Fibroblast of the aortic adventitia (primary cell): ENCODE data around the gene GNPTAB. TPM values are rescaled to one million over a fixed set of nuclear protein-coding genes. Genes with fewer than 3 reads are reported as not detected.

Experiments
- DNase-seq: peaks from one replicate; pipeline ENCODE4 v3.0.0-alpha.2; 2010; ENCODE audit warnings: low read depth
- H3K4me3 ChIP-seq: 2 replicates; pipeline ENCODE4 v1.5.1; 2011; ENCODE audit warnings: low read depth, mild to moderate bottlenecking, control low read depth, low read length, moderate library complexity
- CTCF ChIP-seq: IDR thresholded peaks from 2 replicates; pipeline ENCODE4 v1.5.1; 2011; ENCODE audit warnings: mild to moderate bottlenecking, low read length, control low read depth, inconsistent platforms; ENCODE audit not compliant: insufficient read depth
- total RNA-seq: library from RNA; depleted of rRNA; stranded (reverse); fragments of >200 nt; gene quantifications from 2 replicates; pipeline ENCODE4 v1.2.3, GENCODE V29; 2012; ENCODE audit warnings: low replicate concordance

GNPTAB gene
- total RNA-seq, 1 donor, result 31.5 TPM

DNA sequence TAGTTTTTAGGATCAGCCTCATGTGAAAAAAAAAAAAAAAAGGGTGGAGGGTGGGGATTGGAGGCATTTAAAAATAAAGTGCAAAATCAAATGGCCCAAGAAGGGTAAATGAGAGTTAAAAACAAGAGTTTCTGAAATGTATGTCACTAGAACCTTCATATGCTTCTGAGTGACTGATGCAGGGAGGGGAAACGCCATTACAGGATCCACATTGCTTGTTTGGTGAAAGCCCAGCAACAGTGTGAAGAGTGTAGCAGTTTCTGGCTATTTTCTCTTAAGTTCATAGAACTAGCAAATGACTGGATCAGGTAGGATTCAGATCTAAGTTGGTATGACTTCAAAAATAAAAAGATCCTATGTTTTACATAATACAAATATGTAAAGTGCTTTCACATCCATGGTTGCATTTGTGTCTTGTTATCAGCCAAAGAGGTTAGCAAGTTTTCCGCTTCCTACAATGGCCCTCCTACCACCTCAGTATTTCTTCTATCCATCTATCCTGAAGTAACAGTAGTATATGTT is 130.4 kb downstream of the GNPTAB start:
- DNase-seq, result no peak
- TF ChIP-seq CTCF, result no peak
- no peak overlapping the region for H3K4me3 ChIP-seq

- peak overlapping the region; percentile 93 for H3K4me3 ChIP-seq
- DNase-seq, result peak; percentile 25
- TF ChIP-seq CTCF, result peak; percentile 35
Measured at GRCh38 chr12:101698800-101699347, 131.9 kb downstream of the GNPTAB start.

DNA sequence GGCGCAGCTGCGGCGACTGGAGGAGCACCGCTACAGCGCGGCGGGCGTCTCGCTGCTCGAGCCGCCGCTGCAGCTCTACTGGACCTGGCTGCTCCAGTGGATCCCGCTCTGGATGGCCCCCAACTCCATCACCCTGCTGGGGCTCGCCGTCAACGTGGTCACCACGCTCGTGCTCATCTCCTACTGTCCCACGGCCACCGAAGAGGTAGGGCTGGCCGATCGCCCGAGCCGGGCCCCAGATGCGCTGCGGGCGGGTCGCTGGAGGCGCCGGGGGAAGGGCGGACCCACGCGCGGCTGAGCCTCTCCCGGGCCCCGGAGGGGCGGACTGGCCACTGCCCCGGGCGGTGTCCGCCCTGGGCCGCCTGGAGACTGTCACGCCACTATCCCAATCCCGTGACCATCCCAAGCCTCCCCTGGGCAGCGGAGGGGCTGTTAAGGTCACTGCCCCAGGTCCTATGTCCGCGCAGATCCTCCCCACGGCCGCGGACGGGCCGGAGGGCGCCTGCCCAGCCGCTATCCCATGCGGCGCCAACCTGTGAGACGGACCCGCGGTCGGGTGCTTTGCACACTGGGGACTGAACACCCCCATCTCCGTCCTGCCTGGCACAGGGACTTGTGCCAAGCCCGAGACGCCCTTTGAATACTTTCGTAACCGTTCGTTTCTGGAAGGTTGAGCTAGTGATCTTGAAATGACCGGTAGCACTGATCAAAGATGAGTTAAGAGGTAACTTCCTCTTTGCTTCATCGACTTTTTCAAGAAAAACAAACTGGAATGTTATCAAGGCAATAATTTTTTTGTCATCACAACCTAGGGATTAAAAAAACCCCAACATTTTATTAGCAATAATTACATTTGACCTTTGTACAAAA is 132.6 kb downstream of the GNPTAB start:
- no peak for TF ChIP-seq CTCF
- peak; percentile 32 for DNase-seq
- H3K4me3 ChIP-seq, result peak overlapping the region; percentile 93

GRCh38 chr12:101697197-101697929 is 133.4 kb downstream of the GNPTAB start, which contains the start of gene CHPT1:
Gene CHPT1, plus strand, starts transcription at chr12:101697640. Its CDS starts 222 bp downstream, at chr12:101697862.
- TF ChIP-seq CTCF, result no peak
- peak within 1 kb of the TSS; percentile 93 for H3K4me3 ChIP-seq
- no peak for DNase-seq

GRCh38 chr12:101696251-101697196 is 134.2 kb downstream of the GNPTAB start:
- DNase-seq, result peak; percentile 40
- peak overlapping the region; percentile 93 for H3K4me3 ChIP-seq
- no peak for TF ChIP-seq CTCF

DNA sequence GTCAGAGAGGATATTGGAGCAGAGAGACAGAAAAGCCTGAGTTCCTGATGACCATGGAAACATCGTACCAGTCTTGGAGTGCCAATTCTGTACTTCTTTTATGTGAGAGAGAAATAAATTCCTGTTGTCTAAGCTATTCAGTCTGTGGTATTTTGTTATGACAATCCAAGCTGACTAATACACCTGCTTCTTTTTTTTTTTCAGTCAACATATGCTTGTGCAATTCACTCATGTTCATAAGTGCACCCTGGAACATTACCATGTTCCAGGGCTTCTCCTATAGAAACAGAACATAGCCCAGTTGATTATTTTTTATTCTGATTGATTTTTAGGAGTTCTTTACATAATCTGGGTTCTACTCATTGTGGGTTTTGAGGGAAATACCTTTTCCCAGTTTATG is 135.1 kb downstream of the GNPTAB start:
- DNase-seq, result no peak
- no peak overlapping the region for H3K4me3 ChIP-seq
- no peak for TF ChIP-seq CTCF
